Neural crest cell (in vitro differentiated cells): ENCODE measurements around the gene NUTF2. TPM values are rescaled to one million over a fixed set of nuclear protein-coding genes. Genes with fewer than 3 reads are reported as not detected.

Source experiments
- DNase-seq: peaks from one replicate; pipeline ENCODE4 v3.0.0; 2021; ENCODE audit warnings: low read depth, mixed read lengths, low spot score
- H3K27ac Mint-ChIP-seq: one replicate; pipeline ENCODE4 v1.8.0; 2021; ENCODE audit warnings: mild to moderate bottlenecking, mixed read lengths; ENCODE audit not compliant: unreplicated experiment
- H3K27me3 Mint-ChIP-seq: 2 replicates; pipeline ENCODE4 v1.8.0; 2021; ENCODE audit warnings: low read depth, mild to moderate bottlenecking, mixed read lengths
- H3K36me3 Mint-ChIP-seq: 2 replicates; pipeline ENCODE4 v1.8.0; 2021; ENCODE audit warnings: low read depth, mild to moderate bottlenecking, mixed read lengths
- H3K4me1 Mint-ChIP-seq: 2 replicates; pipeline ENCODE4 v1.8.0; 2021; ENCODE audit warnings: mixed read lengths
- H3K4me3 Mint-ChIP-seq: one replicate; pipeline ENCODE4 v1.8.0; 2021; ENCODE audit warnings: mild to moderate bottlenecking, mixed read lengths
- H3K9me3 Mint-ChIP-seq: 2 replicates; pipeline ENCODE4 v1.8.0; 2021; ENCODE audit warnings: mixed read lengths
- total RNA-seq: library from RNA; stranded (reverse); gene quantifications from 2 replicates; pipeline ENCODE4 v1.2.1, GENCODE V29; 2021
- TF ChIP-seq, protein P1 (sequence below): fragments of 200-600 bp; sonication (generic); conservative IDR thresholded peaks from 2 replicates; pipeline ENCODE4 v1.5.0; 2021; ENCODE audit warnings: antibody characterized with exemption, mild to moderate bottlenecking

NUTF2 gene
- total RNA-seq, 1 donor from 2014 or later: 185 TPM

DNA sequence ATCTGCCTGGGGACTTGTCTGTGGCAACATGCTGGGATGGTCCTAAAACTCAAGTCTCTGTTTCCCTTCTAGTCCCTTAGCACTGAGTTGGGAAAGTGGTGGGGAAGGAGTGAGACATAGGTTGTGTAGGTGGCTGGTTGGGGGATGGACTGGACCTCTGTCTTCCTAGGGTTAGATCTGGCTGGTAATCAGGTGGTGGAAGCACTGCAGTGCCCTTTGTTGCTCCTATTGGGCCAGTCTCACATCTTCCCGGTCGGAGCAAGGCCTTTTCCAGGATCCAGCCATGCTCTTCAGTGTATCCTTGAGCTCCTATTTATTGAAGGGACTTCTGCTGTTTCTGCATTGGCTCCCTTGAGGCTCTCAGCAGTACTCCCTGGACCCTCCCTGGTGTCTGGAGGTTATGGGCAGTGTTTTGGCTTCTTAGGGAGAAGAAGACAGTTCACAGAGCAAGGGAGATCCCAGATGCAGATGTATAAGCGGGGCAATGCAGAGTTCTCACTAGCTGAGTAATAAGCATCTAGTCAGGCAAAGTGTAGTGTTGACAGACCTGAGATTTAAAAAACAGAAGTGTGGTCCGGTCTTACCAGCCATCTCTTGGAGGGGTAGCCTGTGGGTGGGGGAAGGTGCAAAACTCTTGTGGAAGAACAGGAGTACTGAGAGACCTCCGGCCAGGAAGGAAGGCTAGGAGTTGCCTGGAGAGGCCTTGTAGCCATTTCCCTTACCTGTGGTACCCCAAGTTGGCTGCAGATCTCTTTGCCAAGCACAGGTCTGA lies 1.3 kb upstream of the NUTF2 start:
- no peak for DNase-seq
- Mint-ChIP-seq H3K36me3 (no peaks in the 10 kb centered on the region), H3K9me3 (no peaks in the 10 kb centered on the region), H3K4me1 (peaks cover 54% of the 10 kb centered on the region), H3K27ac (peak overlapping the region; percentile 94), H3K27me3 (no peaks in the 10 kb centered on the region), H3K4me3 (peak overlapping the region; percentile 88)
- TF ChIP-seq, protein P1, sequence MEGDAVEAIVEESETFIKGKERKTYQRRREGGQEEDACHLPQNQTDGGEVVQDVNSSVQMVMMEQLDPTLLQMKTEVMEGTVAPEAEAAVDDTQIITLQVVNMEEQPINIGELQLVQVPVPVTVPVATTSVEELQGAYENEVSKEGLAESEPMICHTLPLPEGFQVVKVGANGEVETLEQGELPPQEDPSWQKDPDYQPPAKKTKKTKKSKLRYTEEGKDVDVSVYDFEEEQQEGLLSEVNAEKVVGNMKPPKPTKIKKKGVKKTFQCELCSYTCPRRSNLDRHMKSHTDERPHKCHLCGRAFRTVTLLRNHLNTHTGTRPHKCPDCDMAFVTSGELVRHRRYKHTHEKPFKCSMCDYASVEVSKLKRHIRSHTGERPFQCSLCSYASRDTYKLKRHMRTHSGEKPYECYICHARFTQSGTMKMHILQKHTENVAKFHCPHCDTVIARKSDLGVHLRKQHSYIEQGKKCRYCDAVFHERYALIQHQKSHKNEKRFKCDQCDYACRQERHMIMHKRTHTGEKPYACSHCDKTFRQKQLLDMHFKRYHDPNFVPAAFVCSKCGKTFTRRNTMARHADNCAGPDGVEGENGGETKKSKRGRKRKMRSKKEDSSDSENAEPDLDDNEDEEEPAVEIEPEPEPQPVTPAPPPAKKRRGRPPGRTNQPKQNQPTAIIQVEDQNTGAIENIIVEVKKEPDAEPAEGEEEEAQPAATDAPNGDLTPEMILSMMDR: no peak

DNA sequence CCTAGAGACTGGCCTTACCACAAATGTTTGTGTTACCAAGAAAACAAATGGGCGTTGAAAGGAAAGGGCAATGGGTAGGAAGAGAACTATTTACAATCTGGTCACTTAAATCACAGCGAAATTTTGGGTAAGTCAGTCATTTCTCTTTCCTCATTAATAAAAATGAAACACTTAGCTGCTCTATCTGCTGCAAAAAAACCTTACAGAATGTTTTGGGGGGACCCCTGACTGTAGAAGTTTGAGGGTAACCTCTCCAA lies 742 bp upstream of the NUTF2 start:
- DNase-seq: no peak
- Mint-ChIP-seq H3K4me1 (peaks cover 54% of the 10 kb centered on the region), H3K4me3 (peak overlapping the region; percentile 88), H3K36me3 (no peaks in the 10 kb centered on the region), H3K27ac (peak overlapping the region; percentile 94), H3K9me3 (no peaks in the 10 kb centered on the region), H3K27me3 (no peaks in the 10 kb centered on the region)
- TF ChIP-seq, protein P1: no peak

DNA sequence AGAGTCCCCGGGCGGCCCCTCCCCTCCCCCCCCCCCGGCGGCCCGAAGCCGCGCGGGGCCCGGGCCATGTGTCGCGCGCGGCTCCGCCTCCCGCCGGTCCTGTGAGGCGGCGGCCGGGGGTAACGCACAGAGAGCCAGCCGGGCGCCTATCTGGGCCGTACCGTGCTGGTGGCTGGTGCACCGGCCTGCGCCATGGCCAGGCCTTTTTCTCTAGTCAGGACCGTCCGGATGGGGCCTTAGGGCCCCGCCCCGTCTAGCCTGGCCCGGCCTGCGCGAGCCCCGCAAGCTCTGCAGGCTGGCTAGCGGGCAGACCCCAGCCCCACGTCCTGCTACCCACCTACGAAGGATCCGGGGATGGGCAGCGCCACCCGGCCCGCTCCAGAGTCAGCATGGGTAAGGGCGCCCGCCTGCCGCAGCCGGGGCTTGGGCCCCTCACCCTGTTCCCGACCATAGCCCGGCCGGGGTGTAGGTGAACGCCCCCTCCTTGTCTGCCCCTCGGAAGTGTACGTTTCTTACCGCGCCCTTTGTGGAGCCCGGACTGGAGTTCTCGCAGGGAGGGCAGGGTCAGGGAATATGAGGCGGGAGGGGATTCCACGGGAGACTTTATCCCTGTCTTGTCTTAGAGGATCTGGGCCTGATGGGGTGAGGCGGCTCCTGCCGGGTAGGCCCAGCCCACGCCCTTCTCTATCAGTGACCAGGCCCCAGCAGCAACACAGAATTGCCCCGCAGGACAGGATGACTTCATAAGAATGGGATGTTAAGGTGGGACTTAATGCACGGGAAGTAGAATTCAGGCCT lies 530 bp downstream of the NUTF2 start, which contains the start of gene CENPT:
TSS of gene CENPT (minus strand) at position 630 of the 798 bp plus-strand sequence. CDS start 13,834 bp downstream, outside the sequence.
- Mint-ChIP-seq H3K27me3 (no peaks in the 10 kb centered on the region), H3K4me1 (peaks cover 46% of the 10 kb centered on the region), H3K36me3 (no peaks in the 10 kb centered on the region), H3K9me3 (no peaks in the 10 kb centered on the region), H3K27ac (peak within 1 kb of the TSS; percentile 97), H3K4me3 (peak within 1 kb of the TSS; percentile 98)
- TF ChIP-seq, protein P1: no peak
- no peak for DNase-seq

DNA sequence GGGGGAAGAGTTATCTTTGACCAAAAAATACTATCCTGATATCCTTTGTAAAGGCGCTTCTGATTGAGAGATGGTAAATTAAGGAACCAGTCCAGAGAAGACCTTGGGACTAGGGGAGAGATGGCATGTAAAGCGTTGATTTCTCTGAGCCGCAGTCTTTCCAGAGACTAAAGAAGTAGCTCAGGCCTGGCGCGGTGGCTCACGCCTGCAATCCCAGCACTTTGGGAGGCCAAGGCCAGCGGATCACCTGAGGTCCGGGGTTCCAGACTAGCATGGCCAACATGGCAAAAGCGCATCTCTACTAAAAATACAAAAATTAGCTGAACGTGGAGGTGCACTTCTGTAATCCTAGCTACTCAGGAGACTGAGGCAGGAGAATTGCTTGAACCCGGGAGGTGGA lies 1.4 kb downstream of the NUTF2 start:
- Mint-ChIP-seq H3K4me3 (peak overlapping the region; percentile 98), H3K27ac (no peak overlapping the region), H3K36me3 (no peaks in the 10 kb centered on the region), H3K9me3 (no peaks in the 10 kb centered on the region), H3K27me3 (no peaks in the 10 kb centered on the region), H3K4me1 (peaks cover 41% of the 10 kb centered on the region)
- DNase-seq: no peak
- TF ChIP-seq, protein P1: no peak

DNA sequence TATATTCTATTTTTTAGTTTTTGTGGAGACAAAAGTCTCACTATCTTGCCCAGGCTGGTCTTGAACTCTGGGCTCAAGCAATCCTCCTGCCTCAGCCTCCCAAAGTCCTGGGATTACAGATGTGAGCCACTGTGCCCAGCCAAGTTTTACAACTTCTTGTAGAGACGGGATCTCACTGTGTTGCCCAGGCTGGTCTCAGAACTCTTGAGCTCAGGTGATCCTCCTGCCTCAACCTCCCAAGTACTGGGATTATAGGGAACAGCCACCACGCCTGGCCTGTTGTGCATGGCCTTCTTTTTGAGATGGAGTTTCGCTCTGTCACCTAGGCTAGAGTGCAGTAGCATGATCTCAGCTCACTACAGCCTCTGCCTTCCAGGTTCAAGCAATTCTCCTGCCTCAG lies 6.9 kb downstream of the NUTF2 start:
- Mint-ChIP-seq H3K27me3 (no peaks in the 10 kb centered on the region), H3K9me3 (no peaks in the 10 kb centered on the region), H3K4me3 (no peak overlapping the region), H3K36me3 (no peaks in the 10 kb centered on the region), H3K4me1 (peaks cover 23% of the 10 kb centered on the region), H3K27ac (no peak overlapping the region)
- TF ChIP-seq, protein P1: no peak
- DNase-seq: no peak
